ENCODE results near the gene EZR. TPM values are rescaled to one million over a fixed set of nuclear protein-coding genes. Genes with fewer than 3 reads are reported as not detected.
A peak's percentile ranks its signal among the peaks of the same experiment; 100 is the strongest.

Gene EZR
- total and polyA plus RNA-seq, 9 of the 15 experiments (the other 6 are each of a cell fraction or from before 2014, with no cell fraction given) = 36.5 to 162 (median 104) TPM

DNA sequence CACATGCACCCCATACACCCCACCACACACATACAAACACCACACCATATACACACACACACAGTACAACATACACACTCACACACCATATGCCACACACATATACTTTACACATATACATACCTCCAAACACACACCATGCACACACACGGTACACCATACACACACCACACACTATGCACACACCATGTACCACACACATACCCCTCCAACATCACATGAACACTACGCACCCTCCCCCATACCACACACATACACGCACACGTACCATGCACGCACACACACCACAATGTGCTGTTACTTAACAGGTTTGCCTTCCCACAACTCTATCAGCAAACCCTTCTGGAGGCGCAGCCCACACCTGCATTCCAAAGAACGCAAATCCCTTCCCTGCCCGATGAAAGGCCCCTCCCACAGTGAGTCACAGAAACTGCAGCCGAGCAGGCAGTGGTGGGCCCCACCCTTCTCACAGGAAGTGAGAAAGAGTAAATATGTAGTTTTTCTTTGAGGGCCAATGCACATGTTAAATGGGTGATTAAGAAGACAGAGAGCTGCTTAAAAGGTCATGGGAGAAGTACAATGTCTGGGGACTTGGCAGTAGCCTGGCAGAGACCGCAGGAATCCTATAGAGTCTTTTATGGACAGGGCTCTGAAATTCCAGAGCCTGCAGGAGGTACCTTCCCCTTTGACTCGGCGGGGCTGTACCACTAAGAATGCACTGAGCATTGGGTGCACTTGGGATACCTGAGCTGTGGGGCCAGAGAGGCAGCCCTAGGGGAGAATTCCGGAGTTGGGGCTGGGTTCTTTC is 34.1 kb upstream of the EZR start (continued):
- no peak for TF ChIP-seq GTF3C2 (IDR thresholded peaks at IDR 0.05; ENCODE audit: borderline replicate concordance, extremely low read depth, insufficient read length)
- TF ChIP-seq PHF21A (IDR thresholded peaks at IDR 0.05; ENCODE audit: borderline replicate concordance, low read depth) = peak; percentile 76; the same call in 1 of the 2 replicates
- peak; percentile 91; the same call in 1 of the 2 replicates for TF ChIP-seq ESRRA (IDR thresholded peaks at IDR 0.05; ENCODE audit: borderline replicate concordance, low read depth)
- TF ChIP-seq PREB (CRISPR knock-in tag; IDR thresholded peaks at IDR 0.05) = peak; percentile 29; the same call in 1 of the 2 replicates
- peak; percentile 86 for TF ChIP-seq SMAD1 (IDR thresholded peaks at IDR 0.05; ENCODE audit: low read depth, low read length, partially characterized antibody)
- TF ChIP-seq SP2 (IDR thresholded peaks at IDR 0.05; ENCODE audit: extremely low read depth, low read depth, low read length, poor library complexity, severe bottlenecking) = peak; percentile 29
- TF ChIP-seq MCM5 (IDR thresholded peaks at IDR 0.05; ENCODE audit: low read depth) = peak; percentile 97; the same call in 1 of the 2 replicates
- peak; percentile 94 for TF ChIP-seq NCOA4 (IDR thresholded peaks at IDR 0.05; ENCODE audit: partially characterized antibody)
- TF ChIP-seq ZNF586 (CRISPR knock-in tag; conservative IDR thresholded peaks at IDR 0.05) = no peak
- TF ChIP-seq MYBL2 (IDR thresholded peaks at IDR 0.05; ENCODE audit: low read depth) = peak; percentile 68; the same call in 1 of the 2 replicates
- no peak for TF ChIP-seq MYBL2 (CRISPR knock-in tag; IDR thresholded peaks at IDR 0.05; ENCODE audit: borderline replicate concordance)
- TF ChIP-seq RBM15 (IDR thresholded peaks at IDR 0.05; ENCODE audit: insufficient read depth, low read length) = no peak
- TF ChIP-seq TSHZ1 (CRISPR knock-in tag; IDR thresholded peaks at IDR 0.05) = no peak
- TF ChIP-seq ETV5 (CRISPR knock-in tag; IDR thresholded peaks at IDR 0.05; ENCODE audit: low read depth) = peak; percentile 96
- peak; percentile 94 for TF ChIP-seq CC2D1A (IDR thresholded peaks at IDR 0.05)
- no peak; the same call in none of the 2 replicates for TF ChIP-seq NCOA6 (IDR thresholded peaks at IDR 0.05)
- no peak for TF ChIP-seq TBP (optimal IDR thresholded peaks at IDR 0.05; ENCODE audit: low read depth, low read length)
- peak; percentile 95 to 97 for TF ChIP-seq FOXK2 (conservative IDR thresholded peaks at IDR 0.05 in 1 of 2, IDR thresholded peaks at IDR 0.05 in 1 of 2; ENCODE audit: low read depth in 2 of 2)
- no peak; the same call in 1 of the 2 replicates for TF ChIP-seq POLR2H (tag; IDR thresholded peaks at IDR 0.05; ENCODE audit: low read depth)
- no peak for TF ChIP-seq SRSF1 (IDR thresholded peaks at IDR 0.05; ENCODE audit: low read depth, low read length)
